Parathyroid adenoma (tissue), 2 donors: ENCODE data around the gene ADAM22.

Experiments
- H2AFZ ChIP-seq: fragments of 300-600 bp; sonication (generic); one replicate; pipeline ENCODE4 v1.7.0; 2017; ENCODE audit warnings: antibody characterized with exemption, mild to moderate bottlenecking
- H3K27ac ChIP-seq: fragments of 300-600 bp; sonication (generic); one replicate; pipeline ENCODE4 v1.7.0; 2017
- H3K27me3 ChIP-seq: fragments of 300-600 bp; sonication (generic); one replicate; pipeline ENCODE4 v1.7.0; 2017; ENCODE audit warnings: low read length; ENCODE audit not compliant: control insufficient read depth, insufficient read depth
- H3K36me3 ChIP-seq: fragments of 300-600 bp; sonication (generic); one replicate; pipeline ENCODE4 v1.7.0; 2017; ENCODE audit warnings: low read length; ENCODE audit not compliant: control insufficient read depth, insufficient read depth
- H3K4me1 ChIP-seq: fragments of 300-600 bp; sonication (generic); one replicate; pipeline ENCODE4 v1.7.0; 2017; ENCODE audit warnings: control low read depth
- H3K4me2 ChIP-seq: fragments of 300-600 bp; sonication (generic); one replicate; pipeline ENCODE4 v1.7.0; 2017; ENCODE audit warnings: low read length
- H3K4me3 ChIP-seq: fragments of 300-600 bp; sonication (generic); one replicate; pipeline ENCODE4 v1.7.0; 2017; ENCODE audit warnings: low read depth, low read length
- H3K79me2 ChIP-seq: fragments of 300-600 bp; sonication (generic); one replicate; pipeline ENCODE4 v1.7.0; 2017; ENCODE audit warnings: control low read depth
- H3K9ac ChIP-seq: fragments of 300-600 bp; sonication (generic); one replicate; pipeline ENCODE4 v1.7.0; 2017; ENCODE audit warnings: mild to moderate bottlenecking
- H3K9me3 ChIP-seq: fragments of 300-600 bp; sonication (generic); one replicate; pipeline ENCODE4 v1.7.0; 2017; ENCODE audit warnings: low read length; ENCODE audit not compliant: control insufficient read depth
- TF ChIP-seq, protein P1 (sequence below): fragments of 300-600 bp; sonication (generic); IDR thresholded peaks from one replicate; pipeline ENCODE4 v1.7.0; 2017; ENCODE audit warnings: antibody characterized with exemption, mild to moderate bottlenecking
- donor health status: primary hyperparathyroidism.

ADAM22 gene

DNA sequence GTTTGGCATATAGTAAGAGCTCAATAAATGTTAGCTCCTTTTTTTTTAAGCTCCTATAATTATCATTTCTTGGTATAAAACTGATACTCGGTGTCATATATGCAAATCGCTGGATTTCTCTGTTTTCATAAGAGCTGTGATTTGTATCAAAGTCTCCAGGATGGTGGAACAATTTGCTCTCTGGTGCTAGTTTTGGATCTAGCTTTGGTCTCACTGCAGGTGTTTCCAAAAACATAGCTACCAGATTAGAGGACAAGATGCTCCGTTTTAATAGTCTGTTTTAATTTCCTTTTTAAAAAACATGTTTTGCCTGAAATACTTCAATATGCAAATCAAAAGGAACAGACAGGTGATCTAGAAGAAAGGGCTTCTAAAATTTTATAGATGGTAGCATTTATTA, 25.3 kb downstream of the ADAM22 start:
- H3K4me3 ChIP-seq: no peak overlapping the region
- H3K79me2 ChIP-seq: no peaks in the 10 kb centered on the region

DNA sequence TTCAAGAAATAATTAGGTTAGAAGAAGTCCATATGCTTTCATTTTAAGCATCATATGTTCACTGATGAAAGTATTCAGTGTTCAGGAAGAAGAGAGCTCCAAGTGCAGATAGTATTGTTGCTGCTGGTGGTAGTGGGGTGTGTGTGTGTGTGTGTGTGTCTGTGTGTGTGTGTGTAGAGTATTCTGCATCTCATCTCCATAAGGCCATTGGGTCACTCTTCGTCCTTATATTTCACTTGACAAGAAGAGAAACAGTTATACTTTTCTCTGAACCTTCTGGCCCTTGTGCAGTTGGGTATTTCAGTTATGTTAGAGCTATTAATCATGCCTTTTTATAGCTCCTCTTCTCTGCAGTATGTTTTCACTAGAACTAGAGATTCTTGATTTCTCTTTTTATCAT, 26.2 kb downstream of the ADAM22 start:
- Histone ChIP-seq H3K4me3 (no peak overlapping the region), H3K9me3 (no peaks in the 10 kb centered on the region), H2AFZ (no peak overlapping the region), H3K79me2 (no peaks in the 10 kb centered on the region), H3K27me3 (no peaks in the 10 kb centered on the region), H3K4me1 (no peaks in the 10 kb centered on the region), H3K27ac (no peak overlapping the region), H3K4me2 (no peak overlapping the region), H3K36me3 (no peaks in the 10 kb centered on the region), H3K9ac (no peak overlapping the region)
- TF ChIP-seq, protein P1, sequence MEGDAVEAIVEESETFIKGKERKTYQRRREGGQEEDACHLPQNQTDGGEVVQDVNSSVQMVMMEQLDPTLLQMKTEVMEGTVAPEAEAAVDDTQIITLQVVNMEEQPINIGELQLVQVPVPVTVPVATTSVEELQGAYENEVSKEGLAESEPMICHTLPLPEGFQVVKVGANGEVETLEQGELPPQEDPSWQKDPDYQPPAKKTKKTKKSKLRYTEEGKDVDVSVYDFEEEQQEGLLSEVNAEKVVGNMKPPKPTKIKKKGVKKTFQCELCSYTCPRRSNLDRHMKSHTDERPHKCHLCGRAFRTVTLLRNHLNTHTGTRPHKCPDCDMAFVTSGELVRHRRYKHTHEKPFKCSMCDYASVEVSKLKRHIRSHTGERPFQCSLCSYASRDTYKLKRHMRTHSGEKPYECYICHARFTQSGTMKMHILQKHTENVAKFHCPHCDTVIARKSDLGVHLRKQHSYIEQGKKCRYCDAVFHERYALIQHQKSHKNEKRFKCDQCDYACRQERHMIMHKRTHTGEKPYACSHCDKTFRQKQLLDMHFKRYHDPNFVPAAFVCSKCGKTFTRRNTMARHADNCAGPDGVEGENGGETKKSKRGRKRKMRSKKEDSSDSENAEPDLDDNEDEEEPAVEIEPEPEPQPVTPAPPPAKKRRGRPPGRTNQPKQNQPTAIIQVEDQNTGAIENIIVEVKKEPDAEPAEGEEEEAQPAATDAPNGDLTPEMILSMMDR: no peak

More for the DNA sequence above, 25.3 kb downstream of the ADAM22 start:
- Histone ChIP-seq H3K27ac (no peak overlapping the region), H3K9ac (no peak overlapping the region), H3K9me3 (no peaks in the 10 kb centered on the region), H3K27me3 (no peaks in the 10 kb centered on the region), H2AFZ (no peak overlapping the region), H3K4me2 (no peak overlapping the region), H3K4me1 (no peaks in the 10 kb centered on the region), H3K36me3 (no peaks in the 10 kb centered on the region)
- TF ChIP-seq, protein P1: no peak

- Histone ChIP-seq H3K4me2 (no peak overlapping the region), H3K9ac (no peak overlapping the region), H3K79me2 (no peaks in the 10 kb centered on the region), H3K27me3 (no peaks in the 10 kb centered on the region), H3K4me1 (no peaks in the 10 kb centered on the region), H3K36me3 (no peaks in the 10 kb centered on the region), H3K4me3 (no peak overlapping the region), H3K27ac (no peak overlapping the region), H2AFZ (no peak overlapping the region), H3K9me3 (no peaks in the 10 kb centered on the region)
- TF ChIP-seq, protein P1: no peak
Observed at GRCh38 chr7:87961754-87962153, 27.7 kb downstream of the ADAM22 start.

DNA sequence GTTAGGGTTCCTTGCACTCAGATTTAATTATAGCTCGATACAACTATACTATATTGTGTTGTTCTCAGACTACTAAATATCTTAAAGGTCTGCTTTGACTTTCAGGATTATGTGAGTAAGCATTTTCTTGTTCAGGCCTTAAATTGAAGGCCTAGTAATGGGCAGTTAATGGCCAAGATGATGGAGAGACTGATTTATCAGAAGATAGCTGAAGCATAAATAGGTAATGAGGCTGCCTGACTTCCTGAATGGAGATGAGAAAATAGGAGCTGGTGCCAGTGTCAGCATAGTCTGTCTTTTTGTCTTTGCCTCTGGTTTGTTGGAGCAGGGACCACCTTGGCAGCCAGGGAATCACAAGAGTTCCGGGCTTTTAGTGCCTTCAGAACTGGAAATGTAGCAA, 32.2 kb downstream of the ADAM22 start:
- Histone ChIP-seq H3K9ac (no peak overlapping the region), H3K27ac (no peak overlapping the region), H3K79me2 (no peaks in the 10 kb centered on the region), H3K27me3 (no peaks in the 10 kb centered on the region), H3K4me3 (no peak overlapping the region), H2AFZ (no peak overlapping the region), H3K4me1 (no peaks in the 10 kb centered on the region), H3K9me3 (no peaks in the 10 kb centered on the region), H3K4me2 (no peak overlapping the region), H3K36me3 (no peaks in the 10 kb centered on the region)
- TF ChIP-seq, protein P1: no peak

DNA sequence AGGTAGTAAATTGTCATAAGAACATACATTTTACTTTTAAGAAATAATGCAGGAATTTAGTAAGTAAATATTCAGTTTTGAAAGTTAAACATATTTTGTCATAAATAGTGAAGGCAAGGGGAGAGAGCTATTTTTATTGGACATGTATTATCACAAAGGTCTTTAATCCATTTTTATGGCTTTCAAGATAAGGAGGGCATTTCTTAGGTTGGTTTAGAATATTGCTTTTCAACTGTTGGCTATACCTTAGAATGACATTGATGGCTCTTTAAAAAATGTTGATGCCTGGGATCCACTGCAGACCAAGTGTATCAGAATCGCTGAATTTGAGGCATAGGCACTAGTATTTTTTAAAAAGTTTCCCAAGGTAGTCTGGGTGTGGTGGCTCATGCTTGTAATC, 34.0 kb downstream of the ADAM22 start:
- Histone ChIP-seq H3K4me1 (no peaks in the 10 kb centered on the region), H3K4me3 (no peak overlapping the region), H3K79me2 (no peaks in the 10 kb centered on the region), H3K9me3 (no peaks in the 10 kb centered on the region), H2AFZ (no peak overlapping the region), H3K4me2 (no peak overlapping the region), H3K36me3 (no peaks in the 10 kb centered on the region), H3K9ac (no peak overlapping the region), H3K27ac (no peak overlapping the region), H3K27me3 (no peaks in the 10 kb centered on the region)
- TF ChIP-seq, protein P1: no peak
